SK-N-DZ (cell line): Measurements from ENCODE around the gene DIP2B.
"Not testable (repeated sequence)": the region's sequence is repeated elsewhere in the genome, so short reads cannot be mapped to it uniquely, and the experiment has no call there.

Source experiments
- DNase-seq: peaks from one replicate; pipeline ENCODE4 v3.0.0-alpha.2; 2015; ENCODE audit warnings: low spot score

DIP2B gene

DNA sequence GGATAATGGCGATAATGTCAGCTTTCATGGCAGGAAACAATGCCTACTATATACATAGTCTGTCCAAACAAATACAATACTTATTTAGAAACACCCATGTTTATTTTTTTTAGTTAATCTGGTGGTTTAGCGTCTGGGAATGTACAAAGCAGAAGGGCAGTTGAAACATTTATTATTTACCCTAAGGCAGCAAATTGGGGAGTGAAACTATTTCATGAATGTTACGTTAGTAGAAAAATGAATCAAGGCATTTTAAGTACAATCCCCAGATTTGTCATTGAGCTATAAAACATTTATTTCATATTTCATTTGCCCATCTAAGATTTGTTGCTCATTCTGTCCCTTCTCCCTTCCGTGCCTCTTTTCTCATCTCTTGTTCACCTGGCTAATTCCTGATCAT is 172.0 kb downstream of the DIP2B start:
- no peak for DNase-seq

- no peak for DNase-seq
These were observed 173.1 kb downstream of the DIP2B start for GRCh38 chr12:50677858-50678257.

- DNase-seq, result no peak
These were observed 174.0 kb downstream of the DIP2B start for GRCh38 chr12:50678650-50679365.

GRCh38 chr12:50679612-50680011 is 174.8 kb downstream of the DIP2B start:
- DNase-seq, result no peak

- DNase-seq, result not testable (repeated sequence)
These were observed 176.3 kb downstream of the DIP2B start for GRCh38 chr12:50681064-50681463.

GRCh38 chr12:50685641-50686040 is 180.9 kb downstream of the DIP2B start:
- DNase-seq, result no peak

- no peak for DNase-seq
These were observed 181.6 kb downstream of the DIP2B start for GRCh38 chr12:50686406-50686805.

- no peak for DNase-seq
These were observed 182.2 kb downstream of the DIP2B start for GRCh38 chr12:50686976-50687375.

GRCh38 chr12:50689437-50689836 is 184.7 kb downstream of the DIP2B start:
- no peak for DNase-seq

DNA sequence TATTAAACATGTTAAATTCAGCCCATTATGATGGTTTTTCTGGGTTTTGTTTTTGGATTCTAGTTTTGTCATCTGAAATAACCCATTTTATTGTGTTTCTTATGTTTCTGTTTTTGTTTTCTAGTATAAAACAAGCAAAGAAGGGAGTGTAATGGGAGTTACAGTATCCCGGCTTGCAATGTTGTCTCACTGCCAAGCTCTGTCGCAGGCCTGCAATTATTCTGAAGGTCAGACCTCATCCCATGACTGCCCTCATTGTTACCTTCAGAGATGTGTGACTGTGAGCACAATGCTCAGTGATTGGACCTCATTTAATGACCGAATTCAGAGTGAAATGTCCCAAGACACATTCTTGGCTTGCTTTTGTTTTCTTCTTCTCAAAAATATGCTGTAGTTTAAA is 186.1 kb downstream of the DIP2B start:
- DNase-seq, result no peak

GRCh38 chr12:50695961-50696360 is 191.2 kb downstream of the DIP2B start:
- no peak for DNase-seq

DNA sequence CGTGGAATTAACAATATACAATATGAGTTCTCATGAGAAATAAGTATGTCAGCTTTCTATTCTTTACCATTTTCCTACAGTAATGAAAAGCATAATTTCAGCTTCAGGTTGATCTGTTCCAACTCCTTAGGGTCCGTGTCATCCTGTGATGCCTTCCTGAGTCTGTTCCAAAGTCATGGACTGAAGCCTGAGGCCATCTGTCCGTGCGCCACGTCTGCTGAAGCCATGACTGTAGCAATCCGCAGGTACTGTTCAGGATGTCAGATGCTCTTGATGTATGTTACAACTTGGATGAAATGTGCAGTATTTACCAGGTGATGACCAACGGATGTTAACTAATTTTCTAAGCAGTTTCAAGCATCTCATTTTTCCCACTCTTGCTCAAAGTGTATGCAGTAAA is 192.1 kb downstream of the DIP2B start:
- no peak for DNase-seq

- DNase-seq, result no peak
These were observed 194.4 kb downstream of the DIP2B start for GRCh38 chr12:50699154-50699553.

DNA sequence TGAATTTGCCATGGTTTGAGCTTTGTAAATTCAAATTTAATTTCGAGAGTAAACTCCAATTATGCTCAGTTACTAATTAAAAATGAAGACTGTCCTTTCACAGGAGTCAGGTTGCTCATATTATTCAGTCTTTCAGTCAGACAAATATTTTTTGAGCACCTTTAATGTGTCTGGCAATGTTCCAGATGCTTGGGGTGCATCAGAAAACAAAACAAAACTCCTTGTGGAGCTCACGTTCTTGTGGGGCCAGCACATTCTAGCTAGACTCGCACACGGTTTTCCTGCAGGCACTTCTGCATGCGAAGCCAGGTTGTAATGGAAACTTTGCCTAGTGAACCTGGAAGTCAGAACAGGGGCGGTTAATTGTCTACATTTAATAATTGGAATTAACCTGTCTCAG is 195.2 kb downstream of the DIP2B start:
- DNase-seq, result no peak

DNA sequence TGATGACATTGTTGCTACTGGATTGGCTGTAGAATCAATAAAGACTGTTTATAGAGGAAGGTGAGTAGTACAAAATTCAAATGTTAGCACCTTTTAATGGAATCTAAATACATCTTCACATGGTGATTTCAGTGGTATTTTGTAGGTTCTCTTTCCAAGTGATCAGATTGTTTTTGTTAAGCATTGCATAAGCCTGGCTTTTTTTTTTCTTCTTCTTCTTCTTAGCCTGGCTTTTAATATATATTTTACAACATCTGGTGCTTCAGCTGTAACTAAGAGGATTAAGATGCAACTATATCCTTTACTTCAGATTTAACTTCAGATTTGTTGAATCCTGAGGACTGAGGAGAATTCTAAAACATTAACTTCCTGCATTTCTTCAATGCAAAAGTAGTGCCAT is 201.8 kb downstream of the DIP2B start:
- DNase-seq, result no peak

GRCh38 chr12:50707396-50707795 is 202.6 kb downstream of the DIP2B start:
- DNase-seq, result no peak

DNA sequence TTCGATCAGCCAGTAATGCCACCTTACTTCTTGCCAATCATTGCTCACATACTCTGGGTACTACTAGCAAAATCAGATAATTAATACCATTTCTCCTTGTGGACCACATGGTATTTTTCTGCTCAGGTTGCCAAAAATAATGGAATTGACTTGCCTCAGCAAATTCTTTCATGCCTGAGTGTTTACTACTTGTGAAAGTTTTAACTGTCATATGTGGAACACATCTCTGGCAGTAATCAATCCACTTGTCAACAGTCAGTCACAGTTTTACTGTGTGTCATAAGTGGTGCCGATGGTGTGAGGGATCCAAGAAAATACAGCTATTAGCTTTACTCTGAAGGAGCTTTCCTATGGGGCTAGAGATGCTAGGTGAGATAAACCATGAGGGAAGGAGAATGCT is 203.8 kb downstream of the DIP2B start:
- DNase-seq, result no peak

- DNase-seq, result no peak
These were observed 206.3 kb downstream of the DIP2B start for GRCh38 chr12:50711121-50711520.

DNA sequence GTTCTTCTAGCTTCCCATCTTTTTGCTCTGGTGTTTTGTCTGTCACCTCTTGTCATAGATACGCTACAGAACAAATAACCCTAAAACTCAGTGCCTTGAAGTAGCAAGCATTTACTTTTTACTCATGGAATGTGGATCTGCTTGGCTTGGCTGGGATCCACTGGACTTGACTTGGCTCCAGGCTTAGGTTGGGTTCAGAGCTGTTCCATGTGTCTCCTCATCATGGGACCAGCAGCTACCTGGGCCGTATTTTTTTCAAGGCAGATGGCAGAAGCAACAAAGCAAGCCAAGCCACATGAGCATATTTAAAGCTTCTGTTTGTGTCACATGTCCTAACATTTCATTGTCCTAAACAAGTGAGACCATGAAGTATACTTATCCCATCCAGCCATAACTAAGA is 210.4 kb downstream of the DIP2B start:
- no peak for DNase-seq

GRCh38 chr12:50718760-50719159 is 214.0 kb downstream of the DIP2B start:
- no peak for DNase-seq

DNA sequence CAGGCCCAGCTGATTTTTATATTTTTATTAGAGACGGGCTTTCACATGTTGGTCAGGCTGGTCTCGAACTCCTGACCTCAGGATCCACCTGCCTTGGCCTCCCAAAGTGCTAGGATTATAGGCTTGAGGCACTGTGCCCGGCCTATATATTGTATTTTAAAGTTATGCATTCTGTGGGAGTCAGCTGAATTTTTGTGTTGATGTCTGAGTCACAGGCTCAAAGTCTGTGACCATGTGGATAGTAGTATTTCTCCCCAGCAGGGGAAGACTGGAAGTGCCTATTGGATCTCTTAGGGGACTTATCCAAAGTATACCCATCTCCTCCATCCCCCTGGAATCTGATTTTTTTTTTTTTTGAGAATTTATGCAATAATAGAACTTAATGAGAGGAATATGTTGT is 215.3 kb downstream of the DIP2B start:
- no peak for DNase-seq

GRCh38 chr12:50720501-50720900 is 215.7 kb downstream of the DIP2B start:
- DNase-seq, result no peak

DNA sequence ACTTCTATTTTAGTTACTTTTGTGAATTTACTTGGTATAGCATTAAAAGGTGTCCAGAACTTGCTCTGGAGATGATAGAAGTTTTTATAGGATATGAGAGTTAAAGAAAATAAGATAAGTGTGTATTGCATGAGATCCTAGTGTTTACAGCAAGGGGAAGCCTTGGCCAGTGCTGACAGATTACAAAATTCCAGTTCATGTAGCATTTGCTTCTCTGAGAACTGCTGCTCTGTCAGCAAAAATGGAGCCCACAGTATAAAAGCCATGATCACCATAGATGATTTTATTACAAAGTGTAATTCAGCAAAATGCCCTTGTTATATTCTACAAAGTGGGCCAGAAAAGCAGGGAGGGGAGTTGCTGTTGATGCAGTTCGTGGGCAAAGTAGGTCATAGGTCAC is 219.1 kb downstream of the DIP2B start:
- DNase-seq, result no peak
